ENCODE data around the gene GALNT1. TPM values are rescaled to one million over a fixed set of nuclear protein-coding genes. Genes with fewer than 3 reads are reported as not detected.

The GALNT1 gene
- total RNA-seq, 1 donor from 2014 or later, result 77.4 TPM

DNA sequence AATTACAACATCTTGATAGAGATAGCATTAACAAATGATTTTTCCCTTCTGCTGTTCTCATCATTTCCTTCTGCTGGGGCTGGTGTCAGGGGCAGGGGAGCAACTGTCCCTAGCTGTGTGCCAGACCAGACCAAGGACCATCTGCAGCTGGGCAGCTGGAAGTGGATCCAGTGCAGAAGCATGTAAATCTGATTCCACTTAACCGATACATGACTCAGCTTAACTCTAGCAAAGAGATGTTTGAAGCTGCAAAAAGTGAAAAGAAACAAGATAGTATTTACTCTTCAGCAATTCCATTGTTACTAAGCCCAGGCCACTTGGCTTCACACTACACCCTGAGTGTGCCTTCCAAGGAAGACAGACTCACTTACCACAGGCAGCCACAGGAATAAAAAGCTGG, 151.1 kb downstream of the GALNT1 start:
- TF ChIP-seq, protein P1, sequence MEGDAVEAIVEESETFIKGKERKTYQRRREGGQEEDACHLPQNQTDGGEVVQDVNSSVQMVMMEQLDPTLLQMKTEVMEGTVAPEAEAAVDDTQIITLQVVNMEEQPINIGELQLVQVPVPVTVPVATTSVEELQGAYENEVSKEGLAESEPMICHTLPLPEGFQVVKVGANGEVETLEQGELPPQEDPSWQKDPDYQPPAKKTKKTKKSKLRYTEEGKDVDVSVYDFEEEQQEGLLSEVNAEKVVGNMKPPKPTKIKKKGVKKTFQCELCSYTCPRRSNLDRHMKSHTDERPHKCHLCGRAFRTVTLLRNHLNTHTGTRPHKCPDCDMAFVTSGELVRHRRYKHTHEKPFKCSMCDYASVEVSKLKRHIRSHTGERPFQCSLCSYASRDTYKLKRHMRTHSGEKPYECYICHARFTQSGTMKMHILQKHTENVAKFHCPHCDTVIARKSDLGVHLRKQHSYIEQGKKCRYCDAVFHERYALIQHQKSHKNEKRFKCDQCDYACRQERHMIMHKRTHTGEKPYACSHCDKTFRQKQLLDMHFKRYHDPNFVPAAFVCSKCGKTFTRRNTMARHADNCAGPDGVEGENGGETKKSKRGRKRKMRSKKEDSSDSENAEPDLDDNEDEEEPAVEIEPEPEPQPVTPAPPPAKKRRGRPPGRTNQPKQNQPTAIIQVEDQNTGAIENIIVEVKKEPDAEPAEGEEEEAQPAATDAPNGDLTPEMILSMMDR (IDR thresholded peaks at IDR 0.05; ENCODE audit: insufficient read depth, low read length, severe bottlenecking), result no peak
- DNase-seq (ENCODE audit: low read depth) (no peak), FAIRE-seq (no peak)
- no peaks in the 10 kb centered on the region for H3K36me3 ChIP-seq (ENCODE audit: control insufficient read depth, insufficient read depth, low read length)
- H3K27me3 ChIP-seq (ENCODE audit: control insufficient read depth, insufficient read depth, low read length), result no peaks in the 10 kb centered on the region
- H3K4me3 ChIP-seq (ENCODE audit: low read depth, low read length), result no peak overlapping the region

DNA sequence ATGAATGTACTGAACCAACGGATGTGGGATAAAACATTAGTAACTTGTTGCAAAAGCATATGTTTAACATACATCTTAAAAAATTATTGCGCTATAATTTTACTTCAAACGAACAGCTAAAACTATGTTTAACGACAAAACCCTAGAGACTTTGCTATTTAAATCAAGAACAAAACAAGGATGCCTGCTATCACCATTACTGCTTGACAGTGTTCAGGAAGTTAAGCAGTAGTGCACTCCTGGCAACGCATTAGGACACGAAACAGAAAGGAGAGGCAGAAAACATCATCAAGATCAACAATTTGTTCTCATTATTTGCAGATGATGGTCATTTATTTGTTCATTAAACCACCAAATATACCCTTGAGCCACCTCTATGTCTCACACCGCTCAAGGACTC, 151.9 kb downstream of the GALNT1 start:
- H3K27me3 ChIP-seq (ENCODE audit: control insufficient read depth, insufficient read depth, low read length), result no peaks in the 10 kb centered on the region
- TF ChIP-seq, protein P1 (IDR thresholded peaks at IDR 0.05; ENCODE audit: insufficient read depth, low read length, severe bottlenecking), result no peak
- H3K36me3 ChIP-seq (ENCODE audit: control insufficient read depth, insufficient read depth, low read length), result no peaks in the 10 kb centered on the region
- H3K4me3 ChIP-seq (ENCODE audit: low read depth, low read length), result no peak overlapping the region
- DNase-seq (ENCODE audit: low read depth) (no peak), FAIRE-seq (no peak)

DNA sequence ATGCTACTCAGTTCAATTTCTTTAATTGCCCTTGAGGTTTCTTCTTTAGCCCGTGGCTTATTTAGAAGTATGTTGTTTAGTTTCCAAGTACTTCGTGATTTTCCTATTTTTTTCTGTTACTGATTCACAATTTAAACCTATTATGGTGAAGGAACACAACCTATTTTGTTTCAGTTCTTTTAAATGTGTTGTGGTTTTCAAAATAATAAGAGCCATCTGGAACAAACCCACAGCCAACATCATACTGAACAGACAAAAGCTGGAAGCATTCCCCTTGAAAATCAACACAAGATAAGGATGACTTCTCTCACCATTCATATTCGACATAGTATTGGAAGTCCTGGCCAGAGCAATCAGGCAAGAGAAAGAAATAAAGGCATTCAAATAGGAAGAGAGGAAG, 155.2 kb downstream of the GALNT1 start:
- FAIRE-seq (no peak), DNase-seq (ENCODE audit: low read depth) (no peak)
- Histone ChIP-seq H3K27me3 (ENCODE audit: control insufficient read depth, insufficient read depth, low read length) (no peaks in the 10 kb centered on the region), H3K4me3 (ENCODE audit: low read depth, low read length) (no peak overlapping the region), H3K36me3 (ENCODE audit: control insufficient read depth, insufficient read depth, low read length) (no peaks in the 10 kb centered on the region)
- TF ChIP-seq, protein P1 (IDR thresholded peaks at IDR 0.05; ENCODE audit: insufficient read depth, low read length, severe bottlenecking), result no peak

DNA sequence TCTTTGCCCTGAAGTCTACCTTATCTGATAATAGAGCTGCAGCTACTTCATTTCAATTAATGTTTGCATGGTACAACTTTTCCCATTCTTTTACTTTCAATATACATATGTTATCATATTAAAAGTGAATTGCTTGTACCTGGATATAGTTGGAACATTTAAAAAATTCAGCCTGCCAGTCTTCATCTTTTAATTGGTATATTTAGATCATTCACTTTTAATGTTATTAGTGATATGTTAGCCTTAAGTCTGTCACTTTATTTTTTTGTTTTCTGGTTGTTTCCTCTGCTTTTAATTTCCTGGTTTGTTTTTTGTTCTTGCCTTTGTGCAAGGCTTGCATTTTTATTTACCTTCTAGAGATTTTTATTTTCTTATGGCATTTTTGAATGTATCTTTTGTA, 158.2 kb downstream of the GALNT1 start:
- no peak overlapping the region for H3K4me3 ChIP-seq (ENCODE audit: low read depth, low read length)
- FAIRE-seq (no peak), DNase-seq (ENCODE audit: low read depth) (no peak)
- no peaks in the 10 kb centered on the region for H3K27me3 ChIP-seq (ENCODE audit: control insufficient read depth, insufficient read depth, low read length)
- H3K36me3 ChIP-seq (ENCODE audit: control insufficient read depth, insufficient read depth, low read length), result no peaks in the 10 kb centered on the region
- TF ChIP-seq, protein P1 (IDR thresholded peaks at IDR 0.05; ENCODE audit: insufficient read depth, low read length, severe bottlenecking), result no peak

DNA sequence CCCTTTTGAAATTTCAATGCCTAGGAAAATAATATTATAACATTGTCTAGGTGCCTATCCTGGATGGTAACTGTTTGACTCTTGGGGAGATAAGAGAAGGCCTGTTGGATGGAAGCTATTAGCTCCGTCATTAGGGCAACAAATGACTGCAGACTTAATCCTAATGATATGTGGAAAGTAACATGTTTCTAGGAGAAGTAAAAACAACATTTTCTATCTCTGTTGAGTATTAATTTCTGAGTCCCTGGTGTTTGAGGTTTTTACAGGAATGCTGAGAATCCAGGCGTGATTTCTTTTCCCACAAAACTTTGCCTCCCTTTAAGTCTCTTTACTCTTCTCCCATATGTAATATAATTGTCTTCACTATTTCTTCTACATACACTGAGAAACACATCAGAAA, 159.1 kb downstream of the GALNT1 start:
- Histone ChIP-seq H3K4me3 (ENCODE audit: low read depth, low read length) (no peak overlapping the region), H3K27me3 (ENCODE audit: control insufficient read depth, insufficient read depth, low read length) (no peaks in the 10 kb centered on the region), H3K36me3 (ENCODE audit: control insufficient read depth, insufficient read depth, low read length) (no peaks in the 10 kb centered on the region)
- DNase-seq (ENCODE audit: low read depth) (no peak), FAIRE-seq (no peak)
- TF ChIP-seq, protein P1 (IDR thresholded peaks at IDR 0.05; ENCODE audit: insufficient read depth, low read length, severe bottlenecking), result no peak

DNA sequence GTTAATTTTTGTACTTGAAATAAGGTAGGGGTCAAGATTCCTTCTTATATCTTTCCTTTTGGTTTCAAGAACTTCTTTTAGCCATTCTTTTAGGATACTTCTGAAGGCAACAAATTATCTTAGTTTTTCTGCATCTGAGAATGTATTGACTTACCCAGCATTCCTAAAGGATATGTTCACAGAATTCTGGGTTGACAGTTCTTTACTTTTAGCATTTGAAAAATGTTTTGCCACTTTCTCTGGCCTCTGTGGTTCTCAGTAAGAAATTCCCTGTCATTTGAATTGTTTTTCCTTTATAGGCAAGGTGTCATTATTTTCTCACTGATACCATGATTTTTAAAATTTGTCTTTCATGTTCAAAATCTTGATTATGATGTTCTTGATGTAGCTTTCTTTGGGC, 162.4 kb downstream of the GALNT1 start:
- FAIRE-seq, result no peak

More for the DNA sequence above, 162.4 kb downstream of the GALNT1 start:
- no peak for DNase-seq (ENCODE audit: low read depth)
- Histone ChIP-seq H3K36me3 (ENCODE audit: control insufficient read depth, insufficient read depth, low read length) (no peaks in the 10 kb centered on the region), H3K27me3 (ENCODE audit: control insufficient read depth, insufficient read depth, low read length) (no peaks in the 10 kb centered on the region), H3K4me3 (ENCODE audit: low read depth, low read length) (no peak overlapping the region)
- TF ChIP-seq, protein P1 (IDR thresholded peaks at IDR 0.05; ENCODE audit: insufficient read depth, low read length, severe bottlenecking), result no peak
